Measurements from ENCODE around the gene MEIS1. TPM values are rescaled to one million over a fixed set of nuclear protein-coding genes. Genes with fewer than 3 reads are reported as not detected.

The MEIS1 gene
- total and polyA plus RNA-seq, 2 of the 8 experiments (the other 6 are each of a cell fraction or from before 2014, with no cell fraction given) = 0.17 to 1.2 TPM

DNA sequence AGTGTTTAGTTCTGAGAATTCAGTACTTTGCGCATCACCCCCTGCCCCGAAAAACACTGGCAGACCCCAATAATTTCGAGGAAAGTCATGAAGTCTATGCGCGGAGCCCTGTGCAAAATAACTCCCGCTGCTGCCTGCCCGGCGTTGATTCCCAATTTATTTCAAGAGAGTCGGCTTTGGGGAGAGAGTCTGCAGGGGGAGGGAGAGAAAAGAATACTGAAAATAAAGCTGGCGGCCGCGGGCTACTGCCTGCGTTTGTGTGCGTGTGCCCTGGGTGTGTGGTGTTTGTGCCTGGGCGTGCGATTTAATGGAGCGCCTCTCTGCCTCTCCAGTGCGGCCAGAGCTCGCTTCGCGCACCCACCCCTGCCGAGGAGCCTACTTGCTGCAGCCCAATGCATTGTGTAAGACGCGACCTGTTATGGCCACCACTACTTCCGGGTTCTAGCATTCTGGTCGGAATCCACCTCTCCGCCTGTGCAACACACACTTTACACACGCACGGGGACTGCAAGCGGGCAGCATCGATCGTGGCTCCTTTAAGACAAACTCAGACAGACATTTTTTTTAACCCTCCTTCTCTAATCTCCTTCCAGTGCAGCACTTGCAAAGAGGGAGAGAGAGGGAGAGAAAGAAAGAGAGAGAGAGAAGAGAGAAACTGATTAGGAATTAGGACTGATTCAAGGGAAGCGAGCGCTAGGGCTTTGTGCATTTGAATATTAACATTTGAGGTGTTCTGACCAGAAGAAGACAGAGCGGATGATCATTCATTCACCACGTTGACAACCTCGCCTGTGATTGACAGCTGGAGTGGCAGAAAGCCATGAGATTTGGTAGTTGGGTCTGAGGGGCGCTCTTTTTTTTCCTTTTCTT, at the start of gene MEIS1 (continued):
- TF ChIP-seq YY1 (IDR thresholded peaks at IDR 0.05; ENCODE audit: low read depth, low read length) (peak; percentile 76; the same call in 1 of the 2 replicates), RNF2 (IDR thresholded peaks at IDR 0.05; ENCODE audit: borderline replicate concordance, low read depth, low read length, missing control alignments, poor library complexity, severe bottlenecking) (peak; percentile 30), JUN (IDR thresholded peaks at IDR 0.05; ENCODE audit: low read depth, low read length) (no peak), EGR1 (IDR thresholded peaks at IDR 0.05; ENCODE audit: borderline replicate concordance, low read depth, low read length) (no peak), FOSL1 (IDR thresholded peaks at IDR 0.05; ENCODE audit: insufficient read depth, low read depth, low read length) (no peak), KDM5A (IDR thresholded peaks at IDR 0.05; ENCODE audit: low read length) (no peak), POLR2A (IDR thresholded peaks at IDR 0.05; ENCODE audit: control extremely low read depth in 1 of 2, low read depth in 2 of 2, low read length in 2 of 2) (no peak), ASH2L (IDR thresholded peaks at IDR 0.05; ENCODE audit: low read length) (peak; percentile 48), BCL11A (IDR thresholded peaks at IDR 0.05; ENCODE audit: low read depth in 2 of 2, low read length in 2 of 2) (no peak), KDM4A (IDR thresholded peaks at IDR 0.05; ENCODE audit: low read depth, low read length, severe bottlenecking) (no peak), NANOG (IDR thresholded peaks at IDR 0.05; ENCODE audit: insufficient read depth, low read depth, low read length, poor library complexity, severe bottlenecking) (no peak), SIX5 (IDR thresholded peaks at IDR 0.05; ENCODE audit: low read depth, low read length) (no peak), POLR2AphosphoS5 (IDR thresholded peaks at IDR 0.05; ENCODE audit: low read depth, low read length) (no peak), TAF7 (optimal IDR thresholded peaks at IDR 0.05; ENCODE audit: borderline replicate concordance, low read depth, low read length) (no peak), CBX5 (IDR thresholded peaks at IDR 0.05; ENCODE audit: low read depth, low read length) (no peak), EP300 (IDR thresholded peaks at IDR 0.05; ENCODE audit: borderline replicate concordance in 1 of 2, low read depth in 2 of 2, low read length in 2 of 2) (peak in 1 of 2 experiments; percentile 97; a peak in 2 of 3 replicates), ZNF274 (IDR thresholded peaks at IDR 0.05; ENCODE audit: borderline replicate concordance, extremely low read depth, low read length) (no peak), TEAD4 (IDR thresholded peaks at IDR 0.05; ENCODE audit: low read depth, low read length) (peak; percentile 67; the same call in 1 of the 2 replicates), RFX5 (IDR thresholded peaks at IDR 0.05; ENCODE audit: borderline replicate concordance, low read depth, low read length) (no peak), KDM1A (IDR thresholded peaks at IDR 0.05; ENCODE audit: borderline replicate concordance, low read length) (no peak), SAP30 (IDR thresholded peaks at IDR 0.05; ENCODE audit: insufficient read depth, insufficient replicate concordance, low read length) (peak; percentile 42), CREB1 (IDR thresholded peaks at IDR 0.05) (peak; percentile 71), RBBP5 (IDR thresholded peaks at IDR 0.05; ENCODE audit: borderline replicate concordance, low read depth, low read length) (no peak)
- TF ChIP-seq, protein P1, sequence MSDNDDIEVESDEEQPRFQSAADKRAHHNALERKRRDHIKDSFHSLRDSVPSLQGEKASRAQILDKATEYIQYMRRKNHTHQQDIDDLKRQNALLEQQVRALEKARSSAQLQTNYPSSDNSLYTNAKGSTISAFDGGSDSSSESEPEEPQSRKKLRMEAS (IDR thresholded peaks at IDR 0.05) = peak; percentile 26; the same call in 1 of the 2 replicates

Data from H1 (cell line).